Stimulated activated CD8-positive, alpha-beta memory T cell treated with anti-CD3 and anti-CD28 coated beads, Interleukin-2, amount 100 ng/mL, for 1 hour (primary cell): Measurements from ENCODE around the gene ZNF189.

Experiments
- DNase-seq, 2 donors: peaks; one replicate each; pipeline ENCODE4 v3.0.0-alpha.2; 2020; ENCODE audit warnings: low read depth in 2 of 2

The ZNF189 gene

DNA sequence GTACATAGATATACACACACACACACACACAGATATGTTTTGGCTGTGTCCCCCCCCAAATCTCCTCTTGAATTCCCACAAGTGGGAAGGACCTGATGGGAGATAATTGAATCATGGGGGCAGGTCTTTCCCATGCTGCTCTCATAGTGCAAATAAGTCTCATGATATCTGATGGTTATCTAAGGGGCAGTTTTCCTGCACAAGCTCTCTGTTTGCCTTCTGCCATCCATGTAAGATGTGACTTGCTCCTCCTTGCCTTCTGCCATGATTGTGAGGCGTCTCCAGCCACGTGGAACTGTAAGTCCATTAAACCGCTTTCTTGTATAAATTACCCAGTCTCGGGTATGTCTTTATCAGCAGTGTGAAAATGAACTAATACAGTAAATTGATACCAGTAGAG is 52.8 kb downstream of the ZNF189 start:
- DNase-seq, result no peak

DNA sequence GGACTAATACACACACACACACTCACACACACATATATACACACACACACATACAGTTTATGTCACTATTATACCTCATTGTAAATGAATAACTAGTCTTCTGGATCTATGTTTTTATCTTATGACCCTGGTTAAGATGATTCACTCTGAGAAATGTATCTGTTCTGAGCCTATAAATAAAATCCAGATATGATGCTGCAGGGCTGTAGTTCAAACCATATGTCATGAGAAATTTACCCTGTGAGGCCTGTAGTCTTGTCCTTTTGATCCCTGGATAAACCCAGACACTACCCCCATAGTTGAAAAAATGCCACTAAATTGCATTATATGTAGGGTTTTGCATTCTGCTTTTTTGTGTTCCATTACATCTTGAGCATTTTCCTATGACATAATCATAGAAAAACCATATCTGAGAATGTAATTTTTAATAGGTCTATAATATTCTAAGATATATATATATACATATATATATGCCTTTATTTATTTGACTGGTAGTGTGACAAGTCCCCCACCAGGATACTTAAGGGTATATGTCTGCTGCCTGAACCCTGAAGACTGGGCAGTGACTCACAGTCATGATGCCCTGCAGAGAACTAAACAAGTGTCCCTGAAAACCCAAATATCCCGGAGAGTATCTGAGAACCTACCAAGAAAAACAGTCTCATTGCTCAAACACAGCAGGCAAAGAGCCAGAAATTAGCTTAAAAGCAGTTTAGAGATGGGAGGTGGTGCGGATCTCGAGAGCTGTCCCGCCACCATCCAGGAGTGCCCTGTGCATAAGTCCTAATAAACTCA is 55.3 kb downstream of the ZNF189 start:
- DNase-seq, result no peak

DNA sequence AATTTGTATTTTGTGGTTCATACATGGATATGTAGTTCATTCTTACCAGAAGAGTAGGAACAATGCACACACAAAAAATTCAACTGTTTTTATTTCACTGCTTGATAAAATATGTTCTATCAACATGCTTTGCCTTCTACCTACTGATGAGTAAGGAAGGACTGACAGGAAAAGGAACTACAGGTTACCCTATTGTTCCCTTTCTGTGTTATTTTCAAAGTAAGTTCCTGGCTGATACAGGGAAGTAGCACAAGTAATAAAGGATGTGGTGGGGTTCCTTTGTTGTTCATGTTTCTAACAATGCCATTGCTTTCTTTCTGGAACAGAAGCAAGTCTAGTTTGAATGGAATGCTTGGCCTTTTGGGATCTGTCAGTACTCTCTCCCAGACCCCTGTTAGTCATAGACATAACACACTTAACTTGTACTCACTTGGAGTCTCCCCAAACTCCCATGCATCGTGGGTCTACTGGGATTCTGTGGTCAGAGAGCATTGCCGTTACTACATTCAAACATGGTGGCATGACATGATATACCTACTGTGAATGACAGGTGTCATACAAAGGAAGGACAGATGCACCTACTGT is 57.1 kb downstream of the ZNF189 start:
- DNase-seq, result no peak

DNA sequence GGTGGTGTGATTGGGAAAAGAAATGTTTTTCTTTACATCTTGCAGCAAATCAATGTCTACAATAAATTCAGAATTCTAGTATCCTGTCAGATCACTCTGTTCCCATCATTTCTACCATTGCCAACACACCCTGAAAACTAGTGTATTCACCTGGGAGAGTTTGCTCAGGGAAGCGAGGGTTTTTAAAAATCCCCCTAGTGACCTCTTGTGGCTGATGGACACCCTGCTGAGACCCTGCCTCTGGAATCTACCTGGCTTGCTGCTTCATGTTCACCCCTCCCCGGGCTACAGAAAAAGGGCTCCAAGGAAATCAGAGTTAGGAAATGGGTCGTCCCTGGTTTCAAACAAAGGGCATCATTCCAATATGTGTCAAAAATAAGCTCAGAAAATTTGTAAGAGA is 58.4 kb downstream of the ZNF189 start:
- DNase-seq, result no peak

DNA sequence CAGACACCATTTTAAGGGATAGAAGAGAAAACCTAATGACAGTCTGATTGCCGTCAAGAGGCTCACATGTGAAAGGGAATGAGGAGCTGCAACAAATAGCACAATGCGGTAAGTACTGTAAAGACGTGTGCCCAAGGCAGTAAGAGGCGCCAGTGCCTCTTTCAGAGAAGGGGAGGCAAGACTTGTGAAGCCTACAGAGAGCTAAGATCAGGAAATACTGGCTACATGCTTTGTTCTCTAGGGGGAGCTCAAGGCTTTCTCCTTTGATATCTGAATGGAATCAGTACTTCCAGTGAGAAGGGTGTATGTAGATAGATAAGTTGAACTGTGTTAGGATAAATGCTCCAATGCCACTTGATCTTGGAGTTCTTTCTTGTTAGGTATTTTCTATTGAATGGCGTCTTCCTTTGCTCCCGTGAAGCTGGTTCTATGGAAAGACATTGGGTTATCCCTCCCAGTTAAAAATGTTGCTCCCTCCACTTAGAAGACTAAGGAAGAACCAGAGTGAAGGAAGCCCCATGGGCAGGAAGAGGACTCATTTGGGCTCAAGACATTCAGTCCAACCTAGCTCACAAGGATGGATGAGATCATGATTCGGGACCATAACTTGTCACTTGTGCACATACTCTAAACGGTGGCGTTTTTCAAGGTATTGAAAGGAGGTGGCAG is 60.4 kb downstream of the ZNF189 start:
- DNase-seq, result no peak
